ENCODE measurements around the gene TTC16. TPM values are rescaled to one million over a fixed set of nuclear protein-coding genes. Genes with fewer than 3 reads are reported as not detected.
"Not testable (repeated sequence)": the region's sequence is repeated elsewhere in the genome, so short reads cannot be mapped to it uniquely, and the experiment has no call there.

Gene TTC16
- polyA plus RNA-seq, 10 donors: 0.03 to 0.16 (median 0.06) TPM; not detected in 4

DNA sequence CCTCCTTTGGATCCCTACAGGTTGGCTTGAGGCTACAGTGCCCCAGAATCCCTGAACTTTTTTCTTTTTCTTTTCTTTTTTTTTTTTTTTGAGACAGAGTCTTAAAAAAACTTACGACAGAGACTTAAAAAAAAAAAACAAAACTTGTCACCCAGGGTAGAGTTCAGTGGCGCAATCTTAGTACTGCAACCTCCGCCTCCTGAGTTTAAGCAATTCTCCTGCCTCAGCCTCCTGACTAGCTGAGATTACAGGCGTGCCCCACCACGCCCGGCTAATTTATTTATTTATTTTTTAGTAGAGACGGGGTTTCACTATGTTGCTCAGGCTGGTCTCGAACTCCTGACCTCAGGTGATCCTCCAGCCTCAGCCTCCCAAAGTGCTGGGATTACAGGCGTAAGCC, 65.0 kb downstream of the TTC16 start:
- DNase-seq: not testable (repeated sequence)

Other genes with a start within 250 kb of the TTC16 start
- 10 to 100 TPM in 9 of 10 donors, 1 to 10 TPM in 1; 9.9 to 17.4 (median 14.2) TPM for gene STXBP1, start 103.8 kb upstream of the TTC16 start, polyA plus RNA-seq (ENCODE audit: insufficient read length in 10 of 10)
- 1 to 10 TPM in 6 of 10 donors, under 1 TPM in 4; 0.64 to 1.5 (median 1.1) TPM for gene CFAP157, start 9.1 kb upstream of the TTC16 start, polyA plus RNA-seq (ENCODE audit: insufficient read length in 10 of 10)
- 1 to 10 TPM; 4.4 to 8.2 (median 6.4) TPM for gene PTRH1, start 416 bp upstream of the TTC16 start, polyA plus RNA-seq (ENCODE audit: insufficient read length in 10 of 10)
- 10 to 100 TPM in 1 of 10 donors, 1 to 10 TPM in 9; 5.8 to 11.8 (median 7.1) TPM for gene TOR2A, start 19.2 kb downstream of the TTC16 start, polyA plus RNA-seq (ENCODE audit: insufficient read length in 10 of 10)
- gene SH2D3C, start 62.6 kb downstream of the TTC16 start, polyA plus RNA-seq (ENCODE audit: insufficient read length in 10 of 10): 10 to 100 TPM; 15.5 to 24.4 (median 18.0) TPM
- 10 to 100 TPM; 36.7 to 46.5 (median 41.3) TPM for gene CDK9, start 70.0 kb downstream of the TTC16 start, polyA plus RNA-seq (ENCODE audit: insufficient read length in 10 of 10)
- gene FPGS, start 86.8 kb downstream of the TTC16 start, polyA plus RNA-seq (ENCODE audit: insufficient read length in 10 of 10): 10 to 100 TPM; 28.8 to 42.1 (median 37.9) TPM
- 10 to 100 TPM; 40.6 to 74.5 (median 52.4) TPM for gene ENG, start 138.6 kb downstream of the TTC16 start, polyA plus RNA-seq (ENCODE audit: insufficient read length in 10 of 10)
- 1,000 to 10,000 TPM in 7 of 10 donors, 100 to 1,000 TPM in 3; 607 to 1,079 (median 1,015) TPM for gene AK1, start 161.6 kb downstream of the TTC16 start, polyA plus RNA-seq (ENCODE audit: insufficient read length in 10 of 10)
- 10 to 100 TPM; 40.4 to 58.5 (median 46.6) TPM for gene ST6GALNAC6, start 183.5 kb downstream of the TTC16 start, polyA plus RNA-seq (ENCODE audit: insufficient read length in 10 of 10)
- 10 to 100 TPM; 24.8 to 41.2 (median 29.6) TPM for gene ST6GALNAC4, start 201.0 kb downstream of the TTC16 start, polyA plus RNA-seq (ENCODE audit: insufficient read length in 10 of 10)
- gene PIP5KL1, start 214.7 kb downstream of the TTC16 start, polyA plus RNA-seq (ENCODE audit: insufficient read length in 10 of 10): 1 to 10 TPM; 1.3 to 5.7 (median 2.1) TPM
- gene DPM2, start 221.8 kb downstream of the TTC16 start, polyA plus RNA-seq (ENCODE audit: insufficient read length in 10 of 10): 10 to 100 TPM; 15.7 to 25.3 (median 22.5) TPM

Measured in muscle of back (tissue), 11 donors.